Measurements from ENCODE around the gene FZR1.

FZR1 gene

GRCh38 chr19:3505598-3506383 is at the start of gene FZR1:
FZR1 (plus strand) TSS chr19:3506311; CDS start chr19:3522990, 16,679 bp downstream.
- peak; percentile 95 for DNase-seq

- no peak for DNase-seq
Observed at GRCh38 chr19:3456925-3457527, 49.1 kb upstream of the FZR1 start.

- DNase-seq: no peak
Observed at GRCh38 chr19:3457528-3458228, 48.4 kb upstream of the FZR1 start.

GRCh38 chr19:3458229-3459088 is 47.7 kb upstream of the FZR1 start:
- no peak for DNase-seq

- no peak for DNase-seq
Observed at GRCh38 chr19:3459089-3459881, 46.8 kb upstream of the FZR1 start.

- no peak for DNase-seq
Observed at GRCh38 chr19:3459965-3460582, 46.0 kb upstream of the FZR1 start.

GRCh38 chr19:3462991-3463713 is 43.0 kb upstream of the FZR1 start:
- no peak for DNase-seq

- DNase-seq: no peak
Observed at GRCh38 chr19:3463714-3464586, 42.2 kb upstream of the FZR1 start.

- no peak for DNase-seq
Observed at GRCh38 chr19:3464587-3465235, 41.4 kb upstream of the FZR1 start.

- no peak for DNase-seq
Observed at GRCh38 chr19:3465552-3465951, 40.6 kb upstream of the FZR1 start.

- DNase-seq: no peak
Observed at GRCh38 chr19:3466635-3467034, 39.5 kb upstream of the FZR1 start.

- no peak for DNase-seq
Observed at GRCh38 chr19:3467437-3468198, 38.5 kb upstream of the FZR1 start.

- no peak for DNase-seq
Observed at GRCh38 chr19:3468211-3468610, 37.9 kb upstream of the FZR1 start.

- no peak for DNase-seq
Observed at GRCh38 chr19:3469638-3470499, 36.2 kb upstream of the FZR1 start.

GRCh38 chr19:3470500-3471128 is 35.5 kb upstream of the FZR1 start:
- DNase-seq: no peak

GRCh38 chr19:3471954-3472655 is 34.0 kb upstream of the FZR1 start:
- no peak for DNase-seq
